Stimulated activated CD4-positive, alpha-beta T cell treated with anti-CD3 and anti-CD28 coated beads, Interleukin-15, amount 100 ng/mL, for 48 hours (primary cell): ENCODE results near the gene SUGCT.

Experiments used
- DNase-seq, 2 donors: peaks; one replicate each; pipeline ENCODE4 v3.0.0-alpha.2; 2020; ENCODE audit warnings: low read depth in 2 of 2

SUGCT gene

DNA sequence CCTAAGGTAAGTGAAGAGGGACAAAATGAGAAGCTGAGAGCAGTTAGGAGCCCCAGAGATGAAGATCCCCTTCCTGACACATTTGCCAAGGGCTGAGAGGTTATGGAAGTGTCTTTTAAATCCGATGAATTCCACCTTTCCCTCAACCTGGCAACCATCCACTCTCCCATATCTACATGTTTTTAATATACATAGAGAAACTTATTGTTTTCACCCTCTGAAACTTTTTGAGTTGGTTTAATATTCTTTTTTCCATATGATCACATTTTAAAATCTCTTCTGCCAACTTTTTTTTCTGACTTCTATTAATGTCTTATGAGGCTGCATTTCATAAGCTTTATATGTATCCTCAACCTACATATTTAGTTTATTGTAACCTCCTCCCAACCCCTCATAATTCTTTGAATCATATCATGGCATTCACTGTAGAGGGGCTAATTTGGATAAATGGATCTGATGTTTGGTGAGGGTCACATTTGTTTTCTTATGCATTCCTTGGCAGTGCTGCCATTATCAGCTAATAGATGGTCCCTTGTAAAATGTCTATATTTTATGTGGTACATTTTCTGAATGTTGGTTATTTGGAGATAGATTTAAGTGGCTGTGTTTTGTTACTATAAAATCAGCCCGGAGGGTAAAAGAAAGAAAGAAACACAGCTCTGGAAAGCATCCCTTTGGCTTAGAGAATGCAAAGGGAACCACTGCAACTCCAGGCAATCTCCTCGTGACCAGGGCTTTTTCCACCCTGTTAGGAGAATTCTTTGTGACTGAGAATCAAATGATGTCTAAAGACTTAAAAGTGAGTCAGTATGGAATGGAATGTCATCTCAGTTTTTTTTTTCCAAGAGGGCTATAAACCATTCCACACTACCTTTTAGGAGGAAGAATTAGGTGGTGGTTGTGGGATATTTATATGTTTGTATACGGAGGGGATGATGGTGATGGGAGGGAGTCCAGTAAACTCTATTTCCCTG lies 334.4 kb downstream of the SUGCT start:
- DNase-seq, result no peak

DNA sequence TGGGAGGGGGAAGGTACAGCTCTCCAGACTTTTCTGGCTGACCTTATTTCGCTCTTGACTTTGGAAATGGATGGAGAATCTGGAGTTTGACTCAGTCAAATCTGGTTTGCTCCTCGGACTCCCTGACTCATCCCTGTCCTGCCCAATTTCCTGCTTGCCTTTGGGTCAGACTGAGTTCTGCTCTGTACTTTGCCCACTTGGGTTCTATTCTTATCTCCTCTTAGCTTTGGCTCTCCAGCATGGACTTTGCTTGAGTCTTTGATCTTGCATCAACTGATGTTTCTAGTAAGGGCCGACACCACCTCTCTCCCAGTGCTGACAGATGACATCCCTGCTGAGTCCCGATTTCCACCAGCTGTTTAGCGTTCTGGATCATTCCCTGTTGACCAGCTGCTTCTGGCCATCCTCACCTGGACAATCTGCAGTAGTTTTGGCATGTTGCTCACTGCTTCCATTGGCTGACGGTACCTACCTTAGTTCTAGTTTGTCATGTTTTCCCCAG lies 335.3 kb downstream of the SUGCT start:
- no peak for DNase-seq

DNA sequence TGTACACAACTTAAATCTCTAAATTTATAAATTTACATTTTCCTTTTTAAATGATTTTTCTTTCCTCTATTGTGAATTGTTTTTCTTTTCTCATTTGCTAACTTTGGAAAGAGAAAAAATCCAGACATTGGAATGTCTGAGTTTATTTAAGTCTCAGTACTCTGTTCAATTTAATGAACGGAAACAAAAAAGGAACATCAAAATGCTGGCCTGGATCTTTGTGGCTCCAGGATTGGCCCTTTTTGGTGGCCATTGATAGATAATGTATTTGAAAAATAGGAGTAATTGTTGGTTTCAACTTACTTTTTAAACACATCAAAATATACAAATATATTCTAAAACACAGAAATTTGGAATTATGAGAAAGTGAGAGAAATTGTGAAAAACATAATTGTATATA lies 336.0 kb downstream of the SUGCT start:
- no peak for DNase-seq

GRCh38 chr7:40471891-40472290 lies 337.1 kb downstream of the SUGCT start:
- DNase-seq, result no peak

DNA sequence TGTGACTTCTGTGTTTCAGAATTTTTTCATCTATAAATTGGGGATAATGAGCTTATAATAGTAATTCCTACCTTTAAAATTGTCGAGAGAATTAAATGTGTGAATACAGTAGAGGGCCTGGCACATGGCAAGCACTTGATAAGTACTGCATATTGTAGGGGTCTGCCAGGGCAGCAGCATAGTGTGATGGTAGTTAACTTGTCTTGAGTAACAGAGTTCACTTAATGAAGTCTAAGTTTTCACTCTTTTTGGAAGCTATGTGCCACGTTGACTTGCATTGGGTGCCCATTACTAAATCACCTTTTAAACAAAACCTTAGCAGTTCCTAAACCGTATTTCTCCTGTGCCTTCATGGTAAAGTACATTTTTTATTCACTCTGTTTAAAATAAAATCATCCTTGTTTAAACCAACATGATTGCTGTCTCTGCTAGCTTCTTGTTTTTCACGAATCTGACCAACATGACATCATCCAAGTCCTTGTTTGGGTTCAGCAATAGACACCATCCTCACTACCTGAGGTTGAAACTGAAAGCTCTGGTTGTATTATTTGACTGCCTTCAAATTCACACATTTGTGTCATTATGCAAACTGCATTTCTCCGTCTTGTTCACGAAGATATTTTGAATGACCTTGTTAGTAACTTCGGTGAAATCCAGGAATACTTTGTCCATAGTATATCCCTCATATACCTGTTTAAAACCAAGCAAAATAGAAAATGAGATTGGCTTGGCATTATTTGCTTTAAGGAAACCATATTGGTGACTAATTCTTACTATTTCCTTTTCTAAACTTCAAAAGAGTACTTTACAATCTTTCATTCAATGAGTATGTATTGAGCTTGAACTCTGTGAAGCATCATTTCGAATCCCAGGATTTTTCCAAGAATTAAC lies 340.2 kb downstream of the SUGCT start:
- no peak for DNase-seq

GRCh38 chr7:40475681-40475982 lies 340.8 kb downstream of the SUGCT start:
- no peak for DNase-seq

DNA sequence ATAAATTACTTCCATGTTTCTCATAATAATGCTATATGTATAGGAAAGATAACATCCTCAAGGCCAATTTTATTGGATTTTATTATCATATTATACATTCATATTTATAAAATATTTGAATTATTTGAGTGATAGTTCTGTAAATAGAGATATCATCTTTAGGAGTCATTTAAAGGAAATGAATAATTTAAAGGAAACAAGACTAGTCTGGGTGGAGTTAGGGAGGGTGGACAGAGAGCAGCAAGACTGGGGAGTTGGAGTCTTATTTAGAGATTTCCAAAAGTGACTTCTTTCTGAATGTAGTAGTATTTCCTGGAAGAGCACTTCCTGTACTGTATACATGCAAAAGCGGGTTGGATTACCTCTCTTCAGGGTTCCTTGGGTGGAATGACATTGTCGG lies 342.3 kb downstream of the SUGCT start:
- no peak for DNase-seq

GRCh38 chr7:40482845-40483244 lies 348.0 kb downstream of the SUGCT start:
- no peak for DNase-seq

DNA sequence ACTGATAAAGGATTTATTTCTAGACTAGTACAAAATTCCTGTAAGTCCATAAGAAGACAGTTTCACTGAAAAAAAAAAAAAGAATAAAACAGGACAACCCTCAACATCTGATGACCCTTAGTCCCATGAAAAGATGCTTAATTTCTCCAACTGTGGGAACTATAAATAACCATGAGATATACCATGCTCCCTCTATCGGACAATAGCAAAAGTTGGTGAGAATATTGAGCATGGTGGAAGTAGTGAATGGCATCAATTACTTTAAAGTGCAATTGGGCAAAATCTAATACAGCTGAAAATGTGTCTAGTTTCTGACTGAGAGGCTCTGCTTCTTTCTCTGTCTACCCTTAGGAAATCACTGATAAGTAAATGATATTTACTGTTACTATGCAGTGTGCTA lies 348.8 kb downstream of the SUGCT start:
- no peak for DNase-seq

DNA sequence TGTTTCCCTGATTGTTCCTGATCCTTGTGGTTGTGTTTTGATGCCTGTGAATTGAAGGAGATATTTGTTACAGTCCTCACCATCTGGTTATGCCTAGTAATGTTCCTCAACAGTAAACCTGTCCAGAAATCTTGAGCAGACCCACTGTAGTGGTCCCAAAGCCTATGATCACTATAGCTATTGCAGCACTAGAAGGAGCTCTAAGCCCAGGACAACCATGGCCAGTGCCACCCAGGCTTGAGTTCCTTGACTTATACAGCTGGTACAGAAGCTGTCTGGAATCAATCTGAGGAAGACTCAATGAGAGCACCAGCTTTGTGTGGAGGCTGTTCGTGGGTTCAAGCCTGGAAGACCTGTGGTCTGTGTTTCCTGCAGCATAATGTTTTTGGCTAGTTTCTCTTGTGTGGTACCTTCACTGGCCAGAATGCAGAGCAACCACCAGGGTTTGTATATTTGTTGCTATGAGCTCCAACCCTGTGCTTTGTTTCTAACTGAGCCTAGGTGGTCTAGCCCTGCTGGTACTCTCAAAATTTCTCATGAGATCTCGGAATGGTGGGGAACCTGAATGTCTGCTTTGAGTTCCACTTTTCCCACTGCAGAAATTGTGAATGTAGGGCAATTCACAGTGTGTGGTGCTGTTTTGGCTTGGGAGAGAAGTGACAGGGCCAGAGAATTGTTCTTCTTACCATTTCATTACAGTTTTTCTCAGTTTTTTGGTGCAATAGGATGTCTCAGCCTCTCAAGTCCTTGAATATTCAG lies 355.2 kb downstream of the SUGCT start:
- DNase-seq, result no peak

- DNase-seq, result no peak
Measured at GRCh38 chr7:40490603-40490924, 355.8 kb downstream of the SUGCT start.

DNA sequence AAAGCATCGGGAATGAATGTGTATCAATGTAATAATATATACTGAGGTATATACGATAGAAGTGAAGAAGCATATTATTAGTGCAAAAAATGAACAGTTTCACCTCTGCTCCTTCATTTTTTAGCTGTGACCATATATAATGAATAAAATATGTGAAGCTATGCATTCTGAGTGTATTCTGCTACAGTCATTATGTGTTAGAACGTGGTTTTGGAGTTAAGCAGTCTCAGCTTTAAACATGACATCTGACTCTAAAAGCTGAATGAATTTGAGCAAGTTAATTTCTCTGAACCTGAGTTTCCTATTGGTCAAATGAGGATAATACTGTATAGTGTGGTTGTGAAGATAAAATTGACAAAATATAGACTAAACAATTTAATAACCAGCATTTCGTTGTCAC lies 358.1 kb downstream of the SUGCT start:
- DNase-seq, result no peak

DNA sequence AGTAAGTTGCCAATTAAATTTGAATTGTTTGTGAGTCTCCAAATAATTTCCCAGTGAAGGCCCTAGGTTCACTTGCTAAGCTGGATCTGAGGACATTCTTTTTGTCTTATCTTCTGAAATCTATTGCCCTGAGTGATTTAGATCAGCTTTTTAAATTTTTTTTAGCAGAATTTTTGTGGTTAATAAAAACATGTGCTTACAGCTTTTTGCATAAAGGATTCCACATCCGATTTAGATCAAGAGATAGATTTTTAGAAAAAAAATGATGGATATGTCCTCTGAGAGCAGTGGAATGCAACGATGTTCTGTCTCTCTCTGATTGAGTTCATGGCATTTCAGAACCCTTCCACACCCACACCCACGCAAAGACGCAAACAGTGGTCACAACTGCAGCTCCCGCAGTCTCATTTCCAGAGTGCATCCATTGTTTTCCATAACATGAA lies 358.8 kb downstream of the SUGCT start:
- DNase-seq, result no peak

DNA sequence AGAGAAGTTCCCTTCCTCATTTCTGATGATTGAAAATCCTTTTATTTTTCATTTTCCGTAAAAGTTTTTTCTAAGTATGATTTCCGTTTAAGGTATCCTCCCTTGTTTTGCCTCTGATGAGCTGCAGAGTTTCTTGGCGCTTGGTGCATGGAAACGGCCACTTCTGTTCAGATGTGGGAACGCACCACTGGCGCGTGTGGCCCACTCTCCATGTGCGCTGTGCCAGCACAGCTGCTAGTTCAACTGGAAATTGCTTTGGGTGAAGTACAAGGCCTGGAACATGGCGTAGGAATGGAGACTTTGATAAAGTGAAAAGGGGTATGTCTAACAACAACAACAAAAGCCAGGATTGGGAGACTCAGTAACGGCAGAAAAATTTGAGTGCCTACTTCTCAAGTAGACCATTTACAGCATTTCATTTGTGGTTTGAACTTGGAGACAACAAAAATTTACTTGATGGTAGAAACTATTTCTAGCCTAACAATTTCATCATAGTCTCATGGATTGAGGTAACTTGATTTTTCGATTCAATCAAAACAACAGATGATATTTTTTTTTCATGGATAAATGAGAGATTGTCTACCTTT lies 364.2 kb downstream of the SUGCT start:
- no peak for DNase-seq

- no peak for DNase-seq
Measured at GRCh38 chr7:40499718-40500117, 364.9 kb downstream of the SUGCT start.

DNA sequence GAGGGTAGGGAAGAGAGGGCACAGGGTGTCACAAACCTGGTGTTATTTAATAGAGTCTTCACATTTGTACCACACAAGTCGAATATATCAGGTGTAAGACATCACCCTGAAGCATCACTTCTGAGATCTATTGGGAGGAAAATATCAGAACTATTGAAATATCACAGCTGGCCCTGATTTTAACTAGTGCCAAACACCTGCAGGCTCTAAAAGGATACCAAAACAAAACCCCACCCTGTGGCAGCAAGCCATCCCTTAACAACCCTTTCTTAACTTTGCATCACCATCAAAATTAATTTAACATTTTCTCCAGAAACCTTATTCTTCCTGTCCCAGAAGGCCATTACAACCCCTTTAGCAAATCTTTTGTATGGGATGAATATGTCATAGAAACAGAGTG lies 365.4 kb downstream of the SUGCT start:
- DNase-seq, result no peak

DNA sequence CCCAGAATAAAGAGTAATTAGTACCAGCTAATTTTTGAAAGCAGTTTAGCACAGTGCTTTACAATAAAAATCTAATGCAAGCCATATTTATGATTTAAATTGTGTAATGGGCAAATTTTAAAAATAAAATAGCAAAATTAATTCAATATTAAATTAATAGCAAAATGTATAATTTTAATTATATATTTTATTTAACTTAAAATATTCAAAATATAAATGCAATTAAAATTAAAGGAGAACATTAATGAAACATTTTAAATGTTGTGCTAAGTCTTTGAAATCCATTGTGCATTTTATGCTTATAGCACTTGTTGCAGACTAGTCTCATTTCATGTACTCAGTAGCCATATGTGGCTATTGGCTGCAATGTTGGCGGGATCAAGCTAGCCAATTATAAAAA lies 367.6 kb downstream of the SUGCT start:
- no peak for DNase-seq

DNA sequence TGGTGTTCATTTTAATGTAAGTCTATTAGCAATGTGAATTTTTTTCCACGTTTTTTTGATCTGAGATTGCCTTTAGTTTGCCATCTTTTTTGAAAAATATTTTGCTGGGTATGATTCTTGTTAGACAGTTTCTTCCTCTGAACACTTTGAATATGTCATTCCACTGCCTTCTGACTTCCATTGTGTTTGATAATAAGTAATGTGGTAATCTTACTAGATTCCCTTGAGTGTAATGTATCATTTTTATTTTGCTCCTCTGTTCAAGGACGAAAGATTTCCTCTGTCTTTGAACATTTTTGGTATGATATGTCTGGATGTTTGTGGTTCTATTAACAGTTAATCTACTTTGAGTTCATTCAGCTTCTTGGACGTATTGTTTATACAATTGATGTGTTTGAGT lies 371.4 kb downstream of the SUGCT start:
- DNase-seq, result no peak

GRCh38 chr7:40507166-40507565 lies 372.4 kb downstream of the SUGCT start:
- DNase-seq, result no peak

- no peak for DNase-seq
Measured at GRCh38 chr7:40509287-40509996, 374.6 kb downstream of the SUGCT start.

GRCh38 chr7:40516376-40516775 lies 381.6 kb downstream of the SUGCT start:
- no peak for DNase-seq
